HFF-Myc (cell line): ENCODE data around the gene ZNF557.

Source experiments
- DNase-seq: peaks from one replicate; pipeline ENCODE4 v3.0.0-alpha.2; 2011; ENCODE audit warnings: low read depth; ENCODE audit errors: extremely low read depth
- H3K4me3 ChIP-seq: replicated peaks from 2 replicates; pipeline ENCODE4 v1.5.1; 2011; ENCODE audit warnings: low read depth, mild to moderate bottlenecking, control low read depth, low read length
- CTCF ChIP-seq: IDR thresholded peaks from 2 replicates; pipeline ENCODE4 v1.5.1; 2012; ENCODE audit warnings: mild to moderate bottlenecking, low read depth, low read length, control low read depth; ENCODE audit errors: missing control alignments

ZNF557 gene

DNA sequence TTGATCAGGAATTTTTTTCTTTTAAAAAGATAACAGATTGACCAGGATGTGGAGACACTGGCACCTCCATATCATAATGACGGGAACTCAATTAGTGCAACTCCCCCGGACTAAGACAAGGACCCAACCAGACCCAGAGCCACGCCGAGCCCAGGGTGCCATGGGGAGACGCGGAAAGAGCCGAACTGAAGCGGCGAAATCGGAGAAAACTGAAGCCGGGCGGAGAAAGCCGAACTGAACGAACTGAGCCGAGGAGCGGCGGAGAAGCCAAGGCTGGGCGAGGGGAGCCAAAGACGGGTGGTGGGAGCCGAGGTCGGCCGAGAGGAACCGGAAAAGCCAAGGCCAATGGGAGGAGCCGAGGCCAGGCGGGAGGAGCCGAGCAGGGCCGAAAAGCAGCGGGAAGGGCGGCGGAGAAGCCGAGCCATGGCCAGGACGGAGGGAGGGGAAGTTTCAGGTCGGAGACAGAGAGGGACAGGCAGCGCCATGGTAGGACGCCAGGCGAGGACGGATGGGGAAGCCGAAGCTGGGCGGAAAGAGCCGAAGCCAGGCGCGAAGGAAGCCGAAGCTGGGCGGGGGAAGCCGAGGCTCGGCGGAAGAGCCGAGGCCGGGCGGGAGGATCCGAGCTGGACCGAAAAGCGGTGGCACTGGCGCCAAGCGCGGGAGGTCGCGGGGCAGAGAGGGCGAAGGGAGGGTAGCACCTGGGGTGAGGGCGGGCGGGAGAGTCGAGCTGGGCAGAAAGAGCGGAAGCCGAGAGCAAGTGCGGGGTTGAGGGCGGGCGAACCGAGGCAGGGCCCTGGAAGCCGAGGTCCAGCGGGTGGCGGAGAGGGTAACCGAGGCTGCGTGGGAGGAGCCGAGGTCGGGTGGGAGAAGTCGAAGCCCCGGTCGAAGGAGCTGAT is 29.4 kb downstream of the ZNF557 start:
- no peak for TF ChIP-seq CTCF
- DNase-seq: peak; percentile 79
- H3K4me3 ChIP-seq: peak overlapping the region; percentile 45

DNA sequence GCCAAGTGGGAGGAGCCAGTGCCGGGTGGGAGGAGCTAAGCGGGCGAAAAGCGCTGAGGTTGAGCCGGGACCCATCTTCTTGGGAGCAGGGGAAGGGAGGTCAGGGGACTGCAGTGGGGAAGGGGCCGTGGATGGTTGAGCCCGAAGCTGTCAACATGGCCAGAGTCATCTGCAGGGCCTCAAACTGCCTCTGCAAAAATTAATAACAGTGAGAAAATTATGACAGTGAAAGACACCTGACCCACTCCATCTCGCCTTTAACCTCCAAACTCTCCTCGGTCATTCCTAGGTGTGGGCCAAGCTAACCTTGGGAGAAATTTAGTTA is 30.1 kb downstream of the ZNF557 start:
- no peak for TF ChIP-seq CTCF

DNA sequence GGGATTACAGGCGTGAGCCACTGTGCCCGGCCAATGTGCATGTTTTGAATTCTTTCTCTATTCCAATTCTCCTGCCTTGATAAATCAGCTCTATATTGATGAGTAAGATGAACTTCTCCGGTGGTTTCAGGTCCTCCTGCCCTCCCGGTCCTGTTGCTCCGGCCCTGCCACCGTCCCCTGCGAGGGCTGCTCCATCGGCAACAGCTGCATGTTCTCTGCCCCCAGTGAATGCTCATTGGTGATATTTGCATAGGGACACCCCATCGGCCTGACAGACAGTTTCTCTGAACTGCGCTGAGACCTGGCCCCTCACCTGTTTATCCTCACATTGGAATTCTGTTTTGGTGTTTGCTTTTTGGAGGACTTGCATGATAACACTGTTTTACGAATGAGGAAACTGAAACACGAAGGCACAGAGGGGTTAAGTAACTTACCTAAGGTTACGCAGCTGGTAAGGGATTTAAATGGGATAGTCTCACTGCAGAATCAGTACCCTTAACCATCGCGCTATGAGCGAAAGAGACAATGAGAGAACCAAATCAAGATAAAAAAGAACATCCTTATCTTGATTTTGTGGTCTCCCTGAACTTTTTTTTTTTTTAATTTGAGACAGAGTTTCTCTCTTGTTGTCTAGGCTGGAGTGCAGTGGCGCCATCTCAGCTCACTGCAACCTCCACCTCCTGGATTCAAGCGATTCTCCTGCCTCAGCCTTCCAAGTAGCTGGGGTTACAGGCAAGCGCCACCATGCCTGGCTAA is 32.2 kb downstream of the ZNF557 start:
- TF ChIP-seq CTCF: no peak
- no peak overlapping the region for H3K4me3 ChIP-seq
- no peak for DNase-seq

More for the DNA sequence above, 30.1 kb downstream of the ZNF557 start:
- peak overlapping the region; percentile 45 for H3K4me3 ChIP-seq
- no peak for DNase-seq

- no peak overlapping the region for H3K4me3 ChIP-seq
- DNase-seq: no peak
- no peak for TF ChIP-seq CTCF
These were observed 35.4 kb downstream of the ZNF557 start for GRCh38 chr19:7104747-7105447.

GRCh38 chr19:7106711-7107657 is 37.5 kb downstream of the ZNF557 start:
- no peak for DNase-seq
- no peak overlapping the region for H3K4me3 ChIP-seq
- no peak for TF ChIP-seq CTCF
